Hepatocyte (in vitro differentiated cells): ENCODE measurements around the gene DGKQ. TPM values are rescaled to one million over a fixed set of nuclear protein-coding genes. Genes with fewer than 3 reads are reported as not detected.

Experiments used
- DNase-seq: peaks from one replicate; pipeline ENCODE4 v3.0.0-alpha.2; 2016; ENCODE audit warnings: low spot score
- H2AFZ ChIP-seq: fragments of 200-600 bp; sonication (generic); 2 replicates; pipeline ENCODE4 v1.6.0; 2016; ENCODE audit warnings: antibody characterized with exemption, mild to moderate bottlenecking
- H3K27ac ChIP-seq: fragments of 200-600 bp; sonication (generic); 2 replicates; pipeline ENCODE4 v1.5.1; 2016; ENCODE audit warnings: mild to moderate bottlenecking
- H3K27me3 ChIP-seq: fragments of 200-600 bp; sonication (generic); 2 replicates; pipeline ENCODE4 v1.6.1; 2016
- H3K36me3 ChIP-seq: fragments of 200-600 bp; sonication (generic); replicated peaks from 2 replicates; pipeline ENCODE4 v1.5.1; 2016; ENCODE audit warnings: low read depth; ENCODE audit not compliant: insufficient read depth
- H3K4me1 ChIP-seq: fragments of 200-600 bp; sonication (generic); 2 replicates; pipeline ENCODE4 v1.5.1; 2016; ENCODE audit warnings: mild to moderate bottlenecking, moderate library complexity; ENCODE audit not compliant: insufficient read depth
- H3K4me2 ChIP-seq: fragments of 200-600 bp; sonication (generic); 2 replicates; pipeline ENCODE4 v1.6.0; 2016
- H3K4me3 ChIP-seq: fragments of 200-600 bp; sonication (generic); 2 replicates; pipeline ENCODE4 v1.5.1; 2016; ENCODE audit warnings: mild to moderate bottlenecking
- H3K79me2 ChIP-seq: fragments of 200-600 bp; sonication (generic); 2 replicates; pipeline ENCODE4 v1.6.0; 2017; ENCODE audit warnings: mild to moderate bottlenecking
- H3K9me2 ChIP-seq: fragments of 200-600 bp; sonication (generic); replicated peaks from 2 replicates; pipeline ENCODE4 v1.6.0; 2017; ENCODE audit warnings: mild to moderate bottlenecking; ENCODE audit not compliant: insufficient read depth
- H3K9me3 ChIP-seq: fragments of 200-600 bp; sonication (generic); 2 replicates; pipeline ENCODE4 v1.5.1; 2016; ENCODE audit warnings: low read depth, mild to moderate bottlenecking
- H4K20me1 ChIP-seq: fragments of 200-600 bp; sonication (generic); 2 replicates; pipeline ENCODE4 v1.6.0; 2016; ENCODE audit warnings: mild to moderate bottlenecking; ENCODE audit not compliant: insufficient read depth, poor library complexity, severe bottlenecking
- EZH2 ChIP-seq: fragments of 200-600 bp; sonication (generic); IDR thresholded peaks from 2 replicates; pipeline ENCODE4 v1.6.1; 2016; ENCODE audit warnings: antibody characterized with exemption, mild to moderate bottlenecking, borderline replicate concordance
- EZH2phosphoT487 ChIP-seq: fragments of 200-600 bp; sonication (generic); IDR thresholded peaks from one replicate; pipeline ENCODE4 v1.6.1; 2018; ENCODE audit warnings: antibody characterized with exemption, mild to moderate bottlenecking, low read depth, moderate library complexity; ENCODE audit not compliant: unreplicated experiment, severe bottlenecking
- WGBS: methylation state at CpG from one replicate; pipeline ENCODE4 v1.1.6; 2016; ENCODE audit warnings: low lambda C conversion rate; ENCODE audit errors: missing lambda C conversion rate; 5-methylcytosine and 5-hydroxymethylcytosine counted together
- polyA plus RNA-seq: library from polyadenylated mRNA; unstranded; fragments of >200 nt; fragmentation: Nextera tagmentation; extraction: Ambion mirVana; gene quantifications from 2 replicates; pipeline ENCODE4 v1.2.1, GENCODE V29; 2016
- total RNA-seq: library from RNA; depleted of rRNA; stranded (reverse); fragments of >200 nt; gene quantifications from 2 replicates; pipeline ENCODE4 v1.2.3, GENCODE V29; 2014
- TF ChIP-seq, protein P1 (sequence below): fragments of 200-600 bp; sonication (generic); IDR thresholded peaks from 2 replicates; pipeline ENCODE4 v1.5.1; 2016; ENCODE audit warnings: antibody characterized with exemption, mild to moderate bottlenecking; ENCODE audit not compliant: poor library complexity

DGKQ gene
- total and polyA plus RNA-seq, 2 experiments from 2014 or later = 17.4 to 20.7 TPM

DNA sequence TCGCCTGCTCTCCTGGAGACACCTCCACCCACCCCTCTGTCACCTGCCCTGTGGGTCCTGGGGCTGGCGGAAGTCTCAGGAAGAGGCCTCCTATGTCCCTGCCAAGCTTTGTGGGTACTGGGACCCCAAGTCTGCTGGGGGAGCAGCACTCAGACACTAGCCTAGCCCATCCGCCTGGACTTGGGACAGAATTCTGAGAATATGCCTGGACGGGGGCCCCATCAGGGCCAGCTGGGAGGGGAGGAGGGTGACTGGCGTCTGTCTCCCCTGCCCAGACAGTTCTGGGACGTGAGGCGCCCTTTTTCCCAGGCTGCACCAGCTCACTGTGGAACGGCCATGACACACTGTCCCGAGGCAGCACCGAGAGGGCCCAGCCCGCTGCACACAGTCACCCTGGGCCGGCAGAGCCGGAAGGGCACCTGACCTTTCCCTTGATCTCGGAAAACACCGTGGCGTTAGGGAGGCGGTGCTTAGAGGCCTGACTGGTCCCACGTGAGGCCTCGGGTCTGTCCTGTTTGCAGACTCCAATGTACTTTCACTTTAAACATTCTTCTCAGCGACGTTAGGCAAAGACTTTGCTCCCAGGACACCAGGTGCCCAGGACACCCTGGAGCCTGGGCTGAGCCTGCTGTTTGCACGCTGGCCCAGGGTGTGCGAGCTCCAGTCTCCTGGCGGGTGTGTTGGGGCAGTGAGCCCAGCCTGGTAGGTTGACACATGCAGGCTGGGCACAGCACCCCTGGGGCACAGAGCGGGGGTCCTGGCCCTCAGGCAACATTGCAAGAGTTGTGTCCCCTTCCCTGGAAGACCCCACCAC, 19.1 kb upstream of the DGKQ start:
- H3K4me1 ChIP-seq = peaks cover 34% of the 10 kb centered on the region
- H2AFZ ChIP-seq = no peak overlapping the region
- no peaks in the 10 kb centered on the region for H3K9me3 ChIP-seq
- no peaks in the 10 kb centered on the region for H3K79me2 ChIP-seq
- peak overlapping the region; percentile 96 for H3K27ac ChIP-seq
- no peaks in the 10 kb centered on the region for H3K36me3 ChIP-seq
- WGBS = 57% methylated on average over 25 of the region's 25 CpGs
- H3K27me3 ChIP-seq = peaks cover 8% of the 10 kb centered on the region
- H3K4me3 ChIP-seq = no peak overlapping the region
- peak overlapping the region; percentile 66 for H3K4me2 ChIP-seq
- TF ChIP-seq EZH2 (no peak), EZH2phosphoT487 (no peak)
- TF ChIP-seq, protein P1, sequence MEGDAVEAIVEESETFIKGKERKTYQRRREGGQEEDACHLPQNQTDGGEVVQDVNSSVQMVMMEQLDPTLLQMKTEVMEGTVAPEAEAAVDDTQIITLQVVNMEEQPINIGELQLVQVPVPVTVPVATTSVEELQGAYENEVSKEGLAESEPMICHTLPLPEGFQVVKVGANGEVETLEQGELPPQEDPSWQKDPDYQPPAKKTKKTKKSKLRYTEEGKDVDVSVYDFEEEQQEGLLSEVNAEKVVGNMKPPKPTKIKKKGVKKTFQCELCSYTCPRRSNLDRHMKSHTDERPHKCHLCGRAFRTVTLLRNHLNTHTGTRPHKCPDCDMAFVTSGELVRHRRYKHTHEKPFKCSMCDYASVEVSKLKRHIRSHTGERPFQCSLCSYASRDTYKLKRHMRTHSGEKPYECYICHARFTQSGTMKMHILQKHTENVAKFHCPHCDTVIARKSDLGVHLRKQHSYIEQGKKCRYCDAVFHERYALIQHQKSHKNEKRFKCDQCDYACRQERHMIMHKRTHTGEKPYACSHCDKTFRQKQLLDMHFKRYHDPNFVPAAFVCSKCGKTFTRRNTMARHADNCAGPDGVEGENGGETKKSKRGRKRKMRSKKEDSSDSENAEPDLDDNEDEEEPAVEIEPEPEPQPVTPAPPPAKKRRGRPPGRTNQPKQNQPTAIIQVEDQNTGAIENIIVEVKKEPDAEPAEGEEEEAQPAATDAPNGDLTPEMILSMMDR = no peak
- H3K9me2 ChIP-seq = no peaks in the 10 kb centered on the region
- peak; percentile 92 for DNase-seq
- no peaks in the 10 kb centered on the region for H4K20me1 ChIP-seq

DNA sequence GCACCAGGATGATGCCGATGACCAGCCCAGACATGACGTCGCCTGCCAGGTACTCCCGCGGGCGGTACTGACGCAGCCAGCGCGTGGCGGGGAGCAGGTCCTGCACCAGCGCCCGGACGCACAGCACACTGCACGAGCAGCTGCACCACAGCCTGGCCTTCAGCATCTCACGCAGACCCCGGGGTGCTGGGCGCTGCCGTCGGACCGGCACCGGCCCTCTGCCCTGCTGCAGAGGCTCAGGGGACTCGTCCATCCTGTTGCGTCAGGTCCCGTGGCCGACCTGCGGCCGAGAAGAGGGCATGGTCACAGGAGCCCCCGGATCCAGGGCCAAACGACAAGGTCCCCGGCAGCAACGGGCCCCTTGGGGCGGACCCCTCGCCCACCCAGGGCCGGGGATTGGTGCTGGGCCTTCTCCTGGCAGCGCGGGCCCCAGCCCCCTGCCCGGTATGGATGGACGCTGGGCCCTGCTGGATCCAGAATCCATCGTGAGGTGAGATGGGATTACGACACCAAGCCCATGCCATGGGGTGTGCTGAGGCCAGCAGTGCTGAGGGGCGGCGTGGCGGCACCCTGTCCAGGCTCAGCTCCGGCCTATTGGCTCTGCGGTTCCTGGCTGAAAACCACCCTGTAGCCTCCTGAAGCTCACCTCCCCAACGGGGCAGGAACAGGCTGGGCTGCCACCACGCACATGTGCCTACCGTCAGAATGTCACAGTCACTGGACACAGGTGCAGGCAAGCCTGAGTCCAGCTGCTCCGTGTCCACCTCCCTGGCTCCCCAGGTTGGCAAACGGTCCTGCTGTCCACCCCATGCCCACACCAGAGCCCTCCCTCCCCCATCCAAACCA, 18.3 kb upstream of the DGKQ start:
- Histone ChIP-seq H3K27me3 (peaks cover 3% of the 10 kb centered on the region), H3K36me3 (no peaks in the 10 kb centered on the region), H3K4me1 (peaks cover 29% of the 10 kb centered on the region), H3K9me3 (no peaks in the 10 kb centered on the region), H4K20me1 (no peaks in the 10 kb centered on the region), H2AFZ (no peak overlapping the region), H3K27ac (peak overlapping the region; percentile 95), H3K4me3 (no peak overlapping the region), H3K79me2 (no peaks in the 10 kb centered on the region), H3K9me2 (no peaks in the 10 kb centered on the region), H3K4me2 (peak overlapping the region; percentile 63)
- DNase-seq = no peak
- TF ChIP-seq, protein P1 = no peak
- TF ChIP-seq EZH2 (no peak), EZH2phosphoT487 (no peak)
- 96% methylated on average over 48 of the region's 50 CpGs for WGBS

DNA sequence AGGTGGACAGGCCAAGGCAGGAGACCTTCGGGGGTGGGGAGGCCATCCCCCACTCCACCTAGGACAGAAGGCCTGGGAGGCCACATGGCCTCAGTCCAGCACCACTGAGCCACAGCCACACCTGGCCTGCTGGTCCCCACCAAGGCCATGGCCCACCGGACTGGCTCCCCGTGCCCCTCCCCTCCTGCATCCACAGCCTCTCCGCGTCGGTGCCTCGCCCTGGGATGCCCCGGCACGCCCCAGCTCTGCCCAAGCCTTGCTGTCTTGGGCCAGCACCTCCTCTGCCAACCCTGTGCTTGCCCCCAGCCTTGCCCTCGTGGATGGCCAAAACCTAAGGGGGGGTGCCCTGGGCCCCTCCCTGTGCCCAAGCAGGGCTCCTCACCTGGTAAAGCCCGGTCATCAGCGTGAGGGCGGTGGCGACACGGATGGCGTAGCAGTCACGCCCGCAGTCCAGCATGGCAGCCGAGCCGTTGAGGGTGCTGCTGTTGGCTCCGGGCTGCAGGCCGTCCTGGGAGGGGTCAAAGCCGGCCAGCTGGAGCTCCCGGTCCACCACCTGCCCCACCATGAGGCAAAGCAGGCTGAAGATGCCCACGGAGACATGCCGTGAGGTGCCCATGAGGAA, 17.5 kb upstream of the DGKQ start:
- Histone ChIP-seq H2AFZ (no peak overlapping the region), H3K4me3 (no peak overlapping the region), H3K9me3 (no peaks in the 10 kb centered on the region), H4K20me1 (no peaks in the 10 kb centered on the region), H3K27me3 (no peaks in the 10 kb centered on the region), H3K27ac (no peak overlapping the region), H3K79me2 (peaks cover 7% of the 10 kb centered on the region), H3K36me3 (no peaks in the 10 kb centered on the region), H3K9me2 (no peaks in the 10 kb centered on the region), H3K4me1 (peaks cover 27% of the 10 kb centered on the region), H3K4me2 (no peak overlapping the region)
- TF ChIP-seq EZH2 (no peak), EZH2phosphoT487 (no peak)
- TF ChIP-seq, protein P1 = no peak
- WGBS = 96% methylated on average over 18 of the region's 26 CpGs
- no peak for DNase-seq
